Stimulated activated CD8-positive, alpha-beta memory T cell treated with anti-CD3 and anti-CD28 coated beads, Interleukin-12 subunit alpha, Interleukin-12 subunit beta, amount 100 ng/mL, for 24 hours (primary cell): ENCODE measurements around the gene CHST14.

Source experiments
- DNase-seq: peaks from one replicate; pipeline ENCODE4 v3.0.0-alpha.2; 2020; ENCODE audit errors: extremely low read depth

CHST14 gene

GRCh38 chr15:40470423-40471104 lies at the start of gene CHST14:
TSS of gene CHST14 (plus strand) at chr15:40470984. CDS start at chr15:40471214, 230 bp downstream.
- peak; percentile 22 for DNase-seq

GRCh38 chr15:40421246-40422157 lies 49.3 kb upstream of the CHST14 start:
- DNase-seq: peak; percentile 37

- DNase-seq: no peak
Observed at GRCh38 chr15:40424483-40425115, 46.2 kb upstream of the CHST14 start.

GRCh38 chr15:40425681-40426080 lies 45.1 kb upstream of the CHST14 start:
- DNase-seq: no peak

GRCh38 chr15:40427188-40427587 lies 43.6 kb upstream of the CHST14 start:
- DNase-seq: no peak

GRCh38 chr15:40428185-40428584 lies 42.6 kb upstream of the CHST14 start:
- no peak for DNase-seq

GRCh38 chr15:40429068-40429710 lies 41.6 kb upstream of the CHST14 start:
- DNase-seq: no peak

- no peak for DNase-seq
Observed at GRCh38 chr15:40430271-40430805, 40.4 kb upstream of the CHST14 start.

- DNase-seq: no peak
Observed at GRCh38 chr15:40435023-40435709, 35.6 kb upstream of the CHST14 start.

- no peak for DNase-seq
Observed at GRCh38 chr15:40435710-40436089, 35.1 kb upstream of the CHST14 start.

- no peak for DNase-seq
Observed at GRCh38 chr15:40436116-40436891, 34.5 kb upstream of the CHST14 start.

GRCh38 chr15:40436892-40437751 lies 33.7 kb upstream of the CHST14 start:
- DNase-seq: no peak

GRCh38 chr15:40437752-40438687 lies 32.8 kb upstream of the CHST14 start:
- DNase-seq: no peak

- DNase-seq: no peak
Observed at GRCh38 chr15:40438712-40439111, 32.1 kb upstream of the CHST14 start.

GRCh38 chr15:40439461-40439959 lies 31.3 kb upstream of the CHST14 start:
- DNase-seq: no peak

- DNase-seq: no peak
Observed at GRCh38 chr15:40439960-40440742, 30.6 kb upstream of the CHST14 start.
